ENCODE results near the gene ORAI2. TPM values are rescaled to one million over a fixed set of nuclear protein-coding genes. Genes with fewer than 3 reads are reported as not detected.
"Not testable (repeated sequence)": the region's sequence is repeated elsewhere in the genome, so short reads cannot be mapped to it uniquely, and the experiment has no call there.

The ORAI2 gene
- total and polyA plus RNA-seq, 10 of the 15 experiments (the other 5 are each of a cell fraction or from before 2014, with no cell fraction given), result 5.8 to 111 (median 46.9) TPM

DNA sequence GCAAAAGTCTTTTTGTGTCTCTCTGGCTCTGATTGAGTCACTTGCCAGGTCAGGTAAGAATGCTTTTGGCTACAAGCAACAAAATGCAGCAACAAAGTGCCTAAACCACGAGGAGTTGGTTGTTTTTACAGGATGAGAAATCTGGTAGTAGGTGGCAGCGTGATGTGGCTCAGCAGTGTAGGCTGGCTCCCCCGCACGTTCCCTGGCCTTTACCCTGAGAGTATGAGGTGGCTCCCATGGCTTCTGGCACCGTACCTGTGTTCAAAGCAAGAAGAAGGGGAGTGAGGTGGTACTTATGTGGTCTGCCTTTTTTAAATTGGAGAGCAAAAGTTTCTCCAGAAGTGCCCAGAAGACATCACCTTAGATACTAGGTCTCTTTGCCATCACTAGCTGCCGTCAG is 25.5 kb upstream of the ORAI2 start:
- 46% methylated on average over 6 of the region's 6 CpGs for WGBS (ENCODE audit: insufficient coverage, insufficient replicate concordance, low lambda C conversion rate, missing lambda C conversion rate)
- ChIA-PET SMC1A (ENCODE audit: uncharacterized antibody, unreplicated experiment) (interaction anchor here (0.9 to 10.2 kb wide), 8 partner anchors 8 to 58 kb away, joined by 3 to 89 read pairs (median 6); partner anchors contain the start of genes ALKBH4, LRWD1 and PRKRIP1), CTCF (interaction anchor here (1.0 to 11.2 kb wide), 12 partner anchors 9 to 129 kb away, joined by 3 to 101 read pairs (median 5); partner anchors contain the start of genes ALKBH4, LRWD1 and ORAI2), RAD21 (ENCODE audit: unreplicated experiment) (interaction anchor here (0.6 to 4.8 kb wide), 9 partner anchors 8 to 58 kb away, joined by 3 to 26 read pairs (median 5); partner anchors contain the start of genes ORAI2 and PRKRIP1), POLR2A (interaction anchor here (0.6 to 5.0 kb wide), 7 partner anchors 8 to 58 kb away, joined by 3 to 24 read pairs (median 5); partner anchors contain the start of gene ORAI2)
- H3K27me3 ChIP-seq (replicated peaks in 1 of 2; ENCODE audit: control insufficient read depth in 2 of 2, insufficient read depth in 2 of 2, low read length in 1 of 2), result no peaks in the 10 kb centered on the region
- H2AFZ ChIP-seq (ENCODE audit: control insufficient read depth, low read depth, low read length), result no peak overlapping the region
- no peak for TF ChIP-seq MYC (IDR thresholded peaks at IDR 0.05; ENCODE audit: insufficient read depth, insufficient read length, insufficient replicate concordance, low read length, severe bottlenecking)
- TF ChIP-seq CBFB (IDR thresholded peaks at IDR 0.05; ENCODE audit: low read depth), result no peak
- H3K9me3 ChIP-seq (replicated peaks; ENCODE audit: control insufficient read depth, insufficient read depth, low read length), result peaks cover 6% of the 10 kb centered on the region; the same call in 2 of the 3 replicates
- intact Hi-C loops (cut with micrococcal nuclease; ENCODE audit: unreplicated experiment), result loop anchor here (1.0 to 2.0 kb wide), 2 partner anchors 17 to 37 kb away; no protein-coding TSS in a partner anchor
- no peaks in the 10 kb centered on the region for H4K20me1 ChIP-seq (ENCODE audit: control insufficient read depth, insufficient read depth)
- in situ Hi-C loops (cut with MboI), result loop anchor here (10.0 kb wide), 1 partner anchor 47 kb away; no protein-coding TSS in a partner anchor
- H3K79me2 ChIP-seq (ENCODE audit: control insufficient read depth, insufficient read depth, low read length), result peaks cover 11% of the 10 kb centered on the region
- peaks cover 11 to 34% of the 10 kb centered on the region in 2 experiments for H3K36me3 ChIP-seq (ENCODE audit: control insufficient read depth in 2 of 2, insufficient read depth in 2 of 2, low read length in 1 of 2)
- no peak overlapping the region for H3K9ac ChIP-seq (ENCODE audit: control insufficient read depth, insufficient read depth, low read length)
- no peak overlapping the region for H3K4me2 ChIP-seq (ENCODE audit: control insufficient read depth, insufficient read depth)
- no TSS peak for BruUV-seq (replicated peaks)
- H3K4me1 ChIP-seq (ENCODE audit: control insufficient read depth, insufficient read depth, low read length), result peaks cover 25% of the 10 kb centered on the region
- peak; percentile 1; the same call in 2 of the 3 replicates for ATAC-seq
- DNase-seq (ENCODE audit: low read depth, low spot score), result no peak
- peak overlapping the region; percentile 52 for H3K27ac ChIP-seq (ENCODE audit: control insufficient read depth, insufficient read depth)
- no peak for FAIRE-seq
- no peak overlapping the region for H3K4me3 ChIP-seq

DNA sequence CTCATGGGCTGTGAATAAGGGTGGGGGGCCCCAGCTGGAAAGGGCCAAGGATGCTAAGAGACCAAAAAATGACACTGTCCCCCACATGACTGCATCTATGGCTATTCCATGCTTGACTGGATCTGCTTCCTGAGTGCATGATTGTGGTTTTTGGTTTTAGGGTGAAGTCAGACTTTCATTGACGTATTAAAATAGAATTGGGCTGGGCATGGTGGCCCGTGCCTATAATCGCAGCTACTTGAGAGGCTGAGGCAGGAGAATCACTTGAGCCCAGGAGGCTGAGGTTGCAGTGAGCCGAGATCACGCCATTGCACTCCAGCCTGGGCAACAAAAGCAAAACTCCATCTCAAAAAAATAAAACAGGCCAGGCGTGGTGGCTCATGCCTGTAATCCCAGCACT is 24.8 kb upstream of the ORAI2 start:
- FAIRE-seq (peak; percentile 38), DNase-seq (ENCODE audit: low read depth, low spot score) (peak; percentile 71), ATAC-seq (peak; percentile 80)
- ChIA-PET RAD21 (ENCODE audit: unreplicated experiment) (interaction anchor here (0.6 to 4.8 kb wide), 6 partner anchors 12 to 56 kb away, joined by 3 to 26 read pairs (median 8); partner anchors contain the start of gene PRKRIP1), CTCF (interaction anchor here (1.0 to 11.2 kb wide), 12 partner anchors 9 to 129 kb away, joined by 3 to 101 read pairs (median 4); partner anchors contain the start of genes ALKBH4, LRWD1, ORAI2 and PRKRIP1), SMC1A (ENCODE audit: uncharacterized antibody, unreplicated experiment) (interaction anchor here (1.0 to 10.2 kb wide), 9 partner anchors 7 to 57 kb away, joined by 3 to 89 read pairs (median 4); partner anchors contain the start of genes ALKBH4, LRWD1 and ORAI2), POLR2A (interaction anchor here (1.1 to 5.0 kb wide), 4 partner anchors 17 to 57 kb away, joined by 5 to 24 read pairs (median 13); partner anchors contain the start of gene ORAI2)
- H3K79me2 ChIP-seq (ENCODE audit: control insufficient read depth, insufficient read depth, low read length), result peaks cover 11% of the 10 kb centered on the region
- H3K36me3 ChIP-seq (ENCODE audit: control insufficient read depth in 2 of 2, insufficient read depth in 2 of 2, low read length in 1 of 2), result peaks cover 13 to 35% of the 10 kb centered on the region in 2 experiments
- in situ Hi-C loops (cut with MboI), result loop anchor here (10.0 kb wide), 1 partner anchor 46 kb away; no protein-coding TSS in a partner anchor
- H4K20me1 ChIP-seq (ENCODE audit: control insufficient read depth, insufficient read depth); H3K9me3 ChIP-seq (replicated peaks; ENCODE audit: control insufficient read depth, insufficient read depth, low read length); H3K9ac ChIP-seq (ENCODE audit: control insufficient read depth, insufficient read depth, low read length); BruUV-seq (replicated peaks); H2AFZ ChIP-seq (ENCODE audit: control insufficient read depth, low read depth, low read length); H3K4me3 ChIP-seq; H3K27me3 ChIP-seq (replicated peaks in 1 of 2; ENCODE audit: control insufficient read depth in 2 of 2, insufficient read depth in 2 of 2, low read length in 1 of 2): not testable (repeated sequence)
- peaks cover 25% of the 10 kb centered on the region for H3K4me1 ChIP-seq (ENCODE audit: control insufficient read depth, insufficient read depth, low read length)
- H3K27ac ChIP-seq (ENCODE audit: control insufficient read depth, insufficient read depth), result peak overlapping the region; percentile 52
- intact Hi-C loops (cut with micrococcal nuclease; ENCODE audit: unreplicated experiment), result loop anchor here (1.0 to 2.0 kb wide), 2 partner anchors 16 to 37 kb away; no protein-coding TSS in a partner anchor
- H3K4me2 ChIP-seq (ENCODE audit: control insufficient read depth, insufficient read depth), result peak overlapping the region; percentile 51; the same call in 1 of the 2 replicates
- WGBS (ENCODE audit: insufficient coverage, insufficient replicate concordance, low lambda C conversion rate, missing lambda C conversion rate), result under 1% methylated on average over 6 of the region's 6 CpGs
- peak; percentile 65 for TF ChIP-seq NR2F1 (conservative IDR thresholded peaks at IDR 0.05)
- TF ChIP-seq JUNB (IDR thresholded peaks at IDR 0.05), result peak; percentile 68
- TF ChIP-seq POU2F2 (IDR thresholded peaks at IDR 0.05; ENCODE audit: borderline replicate concordance, low read depth, low read length), result peak; percentile 32; the same call in 1 of the 3 replicates
- TF ChIP-seq RAD51 (IDR thresholded peaks at IDR 0.05), result peak; percentile 73; the same call in 1 of the 2 replicates
- peak; percentile 88 for TF ChIP-seq NBN (IDR thresholded peaks at IDR 0.05)
- TF ChIP-seq, protein P1, sequence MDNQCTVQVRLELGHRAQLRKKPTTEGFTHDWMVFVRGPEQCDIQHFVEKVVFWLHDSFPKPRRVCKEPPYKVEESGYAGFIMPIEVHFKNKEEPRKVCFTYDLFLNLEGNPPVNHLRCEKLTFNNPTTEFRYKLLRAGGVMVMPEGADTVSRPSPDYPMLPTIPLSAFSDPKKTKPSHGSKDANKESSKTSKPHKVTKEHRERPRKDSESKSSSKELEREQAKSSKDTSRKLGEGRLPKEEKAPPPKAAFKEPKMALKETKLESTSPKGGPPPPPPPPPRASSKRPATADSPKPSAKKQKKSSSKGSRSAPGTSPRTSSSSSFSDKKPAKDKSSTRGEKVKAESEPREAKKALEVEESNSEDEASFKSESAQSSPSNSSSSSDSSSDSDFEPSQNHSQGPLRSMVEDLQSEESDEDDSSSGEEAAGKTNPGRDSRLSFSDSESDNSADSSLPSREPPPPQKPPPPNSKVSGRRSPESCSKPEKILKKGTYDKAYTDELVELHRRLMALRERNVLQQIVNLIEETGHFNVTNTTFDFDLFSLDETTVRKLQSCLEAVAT (IDR thresholded peaks at IDR 0.05), result peak; percentile 79
- TF ChIP-seq EED (IDR thresholded peaks at IDR 0.05; ENCODE audit: low read depth), result peak; percentile 89
- TF ChIP-seq PML (IDR thresholded peaks at IDR 0.05; ENCODE audit: low read length), result peak; percentile 35; the same call in 1 of the 2 replicates
- TF ChIP-seq SMARCA5 (IDR thresholded peaks at IDR 0.05), result peak; percentile 50
- TF ChIP-seq ATF7 (IDR thresholded peaks at IDR 0.05; ENCODE audit: low read depth), result peak; percentile 93
- TF ChIP-seq ZNF217 (IDR thresholded peaks at IDR 0.05), result peak; percentile 77; the same call in 1 of the 2 replicates
- peak; percentile 69 for TF ChIP-seq MEF2B (IDR thresholded peaks at IDR 0.05; ENCODE audit: partially characterized antibody, poor library complexity, severe bottlenecking)
- TF ChIP-seq FOXM1 (IDR thresholded peaks at IDR 0.05; ENCODE audit: low read depth, low read length), result peak; percentile 67; the same call in 1 of the 2 replicates
- peak; percentile 10 for TF ChIP-seq SP1 (IDR thresholded peaks at IDR 0.05; ENCODE audit: low read depth, low read length)
- peak; percentile 81 for TF ChIP-seq DPF2 (IDR thresholded peaks at IDR 0.05)

Data from GM12878 (cell line).